CD14-positive monocyte (primary cell): ENCODE results near the gene ARHGAP12. TPM values are rescaled to one million over a fixed set of nuclear protein-coding genes. Genes with fewer than 3 reads are reported as not detected.

Experiments used
- DNase-seq, 3 donors: peaks; one replicate each; pipeline ENCODE4 v3.0.0-alpha.2; 2011 to 2022
- H2AFZ ChIP-seq: 2 replicates; pipeline ENCODE4 v1.6.0; 2012; ENCODE audit warnings: mild to moderate bottlenecking, low read depth, low read length, inconsistent platforms; ENCODE audit not compliant: insufficient read depth, poor library complexity, severe bottlenecking
- H3K27ac ChIP-seq, 2 donors: 1 replicate in 1 of 2; 2 replicates in 1 of 2; pipeline ENCODE4 v1.5.1; 2012 to 2013; ENCODE audit warnings: low read length in 2 of 2, control low read depth in 1 of 2, inconsistent platforms in 1 of 2, low read depth in 1 of 2, mild to moderate bottlenecking in 1 of 2
- H3K27me3 ChIP-seq, 2 donors: one replicate each; pipeline versions ENCODE4 v1.6.0 to v1.6.1; 2011 to 2013; ENCODE audit warnings: low read length in 2 of 2; ENCODE audit not compliant: control insufficient read depth in 2 of 2, insufficient read depth in 2 of 2
- H3K36me3 ChIP-seq, 2 donors: replicated peaks in 1 of 2; 1 replicate in 1 of 2; 2 replicates in 1 of 2; pipeline versions ENCODE4 v1.5.1 to v1.6.1; 2012 to 2013; ENCODE audit warnings: low read length in 2 of 2, control low read depth in 1 of 2, inconsistent platforms in 1 of 2, mild to moderate bottlenecking in 1 of 2; ENCODE audit not compliant: insufficient read depth in 2 of 2, control insufficient read depth in 1 of 2
- H3K4me1 ChIP-seq, 2 donors: 1 replicate in 1 of 2; 2 replicates in 1 of 2; pipeline versions ENCODE4 v1.5.1 to v1.6.1; 2012 to 2013; ENCODE audit warnings: low read length in 2 of 2, control low read depth in 1 of 2, inconsistent platforms in 1 of 2, mild to moderate bottlenecking in 1 of 2, moderate library complexity in 1 of 2; ENCODE audit not compliant: insufficient read depth in 2 of 2, control insufficient read depth in 1 of 2
- H3K4me2 ChIP-seq: replicated peaks from 2 replicates; pipeline ENCODE3; 2012; ENCODE audit warnings: low read length, moderate library complexity, mild to moderate bottlenecking; ENCODE audit not compliant: poor library complexity, severe bottlenecking; ENCODE audit errors: extremely low read depth
- H3K4me3 ChIP-seq, 3 experiments: fragments of 200-600 bp in 1 of 3; sonication (generic) in 1 of 3; replicated peaks in 1 of 3; 1 replicate in 2 of 3; 2 replicates in 1 of 3; pipeline ENCODE4 v1.5.1; 2011 to 2013; ENCODE audit warnings: low read length in 3 of 3, mild to moderate bottlenecking in 3 of 3, control low read depth in 2 of 3, low read depth in 2 of 3, inconsistent platforms in 1 of 3, moderate library complexity in 1 of 3
- H3K79me2 ChIP-seq: 2 replicates; pipeline ENCODE4 v1.6.0; 2012; ENCODE audit warnings: mild to moderate bottlenecking, control low read depth, inconsistent platforms, low read length, moderate library complexity; ENCODE audit not compliant: insufficient read depth
- H3K9ac ChIP-seq: 2 replicates; pipeline ENCODE4 v1.6.0; 2017; ENCODE audit warnings: low read length, mild to moderate bottlenecking; ENCODE audit not compliant: insufficient read depth, poor library complexity, severe bottlenecking
- H3K9me3 ChIP-seq, 2 donors: replicated peaks in 1 of 2; 1 replicate in 1 of 2; 2 replicates in 1 of 2; pipeline versions ENCODE4 v1.5.1 to v1.6.1; 2012 to 2013; ENCODE audit warnings: low read length in 2 of 2, control low read depth in 1 of 2; ENCODE audit not compliant: control insufficient read depth in 1 of 2, insufficient read depth in 1 of 2
- H4K20me1 ChIP-seq: 2 replicates; pipeline ENCODE4 v1.6.0; 2012; ENCODE audit warnings: mild to moderate bottlenecking, low read length, control low read depth, moderate library complexity; ENCODE audit not compliant: insufficient read depth
- H3K27ac Mint-ChIP-seq, 7 donors: one replicate each; pipeline ENCODE4 v1.8.0; 2020; ENCODE audit warnings: mild to moderate bottlenecking in 7 of 7, mixed read lengths in 7 of 7, moderate library complexity in 6 of 7, inconsistent platforms in 2 of 7
- H3K27me3 Mint-ChIP-seq, 3 donors: one replicate each; pipeline ENCODE4 v1.8.0; 2021 to 2022; ENCODE audit warnings: low read depth in 3 of 3, mild to moderate bottlenecking in 3 of 3, mixed read lengths in 3 of 3, moderate library complexity in 3 of 3, inconsistent platforms in 1 of 3
- H3K36me3 Mint-ChIP-seq, 2 donors: one replicate each; pipeline ENCODE4 v1.8.0; 2020; ENCODE audit warnings: mixed read lengths in 2 of 2, inconsistent platforms in 1 of 2, mild to moderate bottlenecking in 1 of 2
- H3K4me1 Mint-ChIP-seq: one replicate; pipeline ENCODE4 v1.8.0; 2020; ENCODE audit warnings: mild to moderate bottlenecking, mixed read lengths
- H3K4me3 Mint-ChIP-seq, 2 donors: one replicate each; pipeline ENCODE4 v1.8.0; 2020; ENCODE audit warnings: mild to moderate bottlenecking in 2 of 2, mixed read lengths in 2 of 2, moderate library complexity in 1 of 2
- H3K9me3 Mint-ChIP-seq, 7 donors: one replicate each; pipeline ENCODE4 v1.8.0; 2020 to 2022; ENCODE audit warnings: mixed read lengths in 7 of 7, mild to moderate bottlenecking in 6 of 7, moderate library complexity in 6 of 7, inconsistent platforms in 2 of 7
- WGBS: methylation state at CpG from one replicate; pipeline ENCODE4 v1.1.5; 2013; ENCODE audit warnings: missing lambda C conversion rate; ENCODE audit not compliant: insufficient coverage; 5-methylcytosine and 5-hydroxymethylcytosine counted together
- intact Hi-C, 2 donors: fragments of 100-400 bp; cut with micrococcal nuclease; formaldehyde crosslinking; loops; one replicate each; pipeline versions ENCODE4 v1.15.0 to v1.15.1; 2023
- polyA plus RNA-seq, 3 donors: library from polyadenylated mRNA; depleted of rRNA in 1 of 3; unstranded in 2 of 3; stranded (reverse) in 1 of 3; fragments of 300-500 nt in 2 of 3; fragments of >200 nt in 1 of 3; fragmentation: Illumina TruSeq in 2 of 3; gene quantifications; 1 replicate in 2 of 3; 2 replicates in 1 of 3; pipeline ENCODE4 v1.2.3, GENCODE V29; 2012 to 2021
- TF ChIP-seq, protein P1 (sequence below): fragments of 200-600 bp; IDR thresholded peaks from one replicate; pipeline ENCODE4 v1.8.0; 2022; ENCODE audit warnings: antibody characterized with exemption, mild to moderate bottlenecking

ARHGAP12 gene
- polyA plus RNA-seq, 3 donors = 3.2 to 15.5 (median 4.7) TPM

DNA sequence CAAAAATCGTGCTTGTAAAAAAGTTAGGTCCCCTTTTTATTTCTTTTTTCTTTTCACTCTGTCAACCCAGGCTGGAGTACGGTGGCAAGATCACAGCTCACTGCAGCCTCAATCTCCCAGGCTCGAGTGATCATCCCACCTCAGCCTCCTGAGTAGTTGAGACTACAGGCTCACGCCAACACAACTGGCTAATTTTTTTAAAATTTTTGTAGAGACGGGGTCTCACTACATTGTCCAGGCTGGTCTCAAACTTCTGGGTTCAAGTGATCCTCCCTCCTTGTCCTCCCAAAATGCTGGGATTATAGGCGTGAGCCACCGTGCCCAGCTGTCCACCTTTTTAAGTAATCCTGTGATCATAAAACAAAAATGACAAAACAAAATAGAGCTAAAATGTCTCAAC lies 19.4 kb upstream of the ARHGAP12 start:
- Histone ChIP-seq H3K79me2 (no peaks in the 10 kb centered on the region), H3K9me3 (no peaks in the 10 kb centered on the region), H3K4me2 (peak overlapping the region; percentile 48), H3K4me3 (peak overlapping the region in 1 of 3 experiments; percentile 38), H2AFZ (no peak overlapping the region), H3K9ac (no peak overlapping the region), H3K27ac (no peak overlapping the region), H4K20me1 (no peaks in the 10 kb centered on the region), H3K27me3 (no peaks in the 10 kb centered on the region), H3K36me3 (no peaks in the 10 kb centered on the region), H3K4me1 (peaks cover 53 to 65% of the 10 kb centered on the region in 2 donors)
- H3K27ac Mint-ChIP-seq = peak overlapping the region in 3 of 7 donors; percentile 21 to 74 (median 65)
- peak overlapping the region in 1 of 2 donors; percentile 35 for H3K4me3 Mint-ChIP-seq
- intact Hi-C loops = no loop called here
- 87% methylated on average over 6 of the region's 7 CpGs for WGBS
- no peaks in the 10 kb centered on the region for H3K9me3 Mint-ChIP-seq
- TF ChIP-seq, protein P1, sequence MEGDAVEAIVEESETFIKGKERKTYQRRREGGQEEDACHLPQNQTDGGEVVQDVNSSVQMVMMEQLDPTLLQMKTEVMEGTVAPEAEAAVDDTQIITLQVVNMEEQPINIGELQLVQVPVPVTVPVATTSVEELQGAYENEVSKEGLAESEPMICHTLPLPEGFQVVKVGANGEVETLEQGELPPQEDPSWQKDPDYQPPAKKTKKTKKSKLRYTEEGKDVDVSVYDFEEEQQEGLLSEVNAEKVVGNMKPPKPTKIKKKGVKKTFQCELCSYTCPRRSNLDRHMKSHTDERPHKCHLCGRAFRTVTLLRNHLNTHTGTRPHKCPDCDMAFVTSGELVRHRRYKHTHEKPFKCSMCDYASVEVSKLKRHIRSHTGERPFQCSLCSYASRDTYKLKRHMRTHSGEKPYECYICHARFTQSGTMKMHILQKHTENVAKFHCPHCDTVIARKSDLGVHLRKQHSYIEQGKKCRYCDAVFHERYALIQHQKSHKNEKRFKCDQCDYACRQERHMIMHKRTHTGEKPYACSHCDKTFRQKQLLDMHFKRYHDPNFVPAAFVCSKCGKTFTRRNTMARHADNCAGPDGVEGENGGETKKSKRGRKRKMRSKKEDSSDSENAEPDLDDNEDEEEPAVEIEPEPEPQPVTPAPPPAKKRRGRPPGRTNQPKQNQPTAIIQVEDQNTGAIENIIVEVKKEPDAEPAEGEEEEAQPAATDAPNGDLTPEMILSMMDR = no peak
- H3K27me3 Mint-ChIP-seq = peaks cover 0 to 2% (median 0%) of the 10 kb centered on the region in 3 donors
- DNase-seq = no peak
- H3K4me1 Mint-ChIP-seq = peaks cover 58% of the 10 kb centered on the region
- no peaks in the 10 kb centered on the region for H3K36me3 Mint-ChIP-seq

DNA sequence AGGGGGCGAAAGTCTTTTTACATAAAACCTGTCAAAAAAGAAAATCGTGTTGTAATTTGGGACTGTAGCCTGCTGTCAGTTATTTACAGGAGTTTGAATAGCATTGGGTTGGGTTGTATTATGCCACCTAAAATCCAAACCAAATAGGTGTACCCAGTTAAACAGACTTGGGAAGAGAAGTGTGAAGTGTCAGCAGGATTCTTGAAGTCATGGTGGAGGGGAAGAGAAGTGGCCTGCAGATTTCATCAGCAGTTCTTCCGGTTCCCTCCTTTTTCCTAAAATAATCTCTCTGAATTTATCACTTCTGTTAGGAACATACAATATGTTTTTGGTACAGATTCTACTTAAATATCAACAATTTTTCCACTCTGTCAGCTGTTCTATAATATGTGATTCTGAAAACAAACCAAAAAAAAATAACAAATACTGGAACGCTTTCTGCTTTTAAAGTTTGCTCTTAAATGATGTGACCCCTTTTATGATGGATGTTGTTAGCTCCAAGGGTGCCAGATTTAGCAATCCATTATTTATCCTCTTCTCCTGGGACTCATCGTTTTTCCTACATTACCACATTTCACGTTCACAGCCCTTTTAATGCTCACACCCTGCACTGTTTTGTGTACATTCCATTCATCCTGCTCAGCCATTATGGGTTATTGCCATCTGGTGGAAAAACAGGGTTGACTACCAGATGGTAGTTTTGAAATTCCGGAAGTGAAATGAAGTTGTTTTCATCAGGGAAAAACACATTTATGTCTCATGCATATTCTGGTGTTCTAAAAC lies 18.7 kb upstream of the ARHGAP12 start:
- H3K4me3 ChIP-seq = peak overlapping the region in 1 of 3 experiments; percentile 38
- peak overlapping the region in 1 of 2 donors; percentile 27 for H3K27ac ChIP-seq
- TF ChIP-seq, protein P1 = peak; percentile 10
- Mint-ChIP-seq H3K27me3 (peaks cover 0 to 2% (median 0%) of the 10 kb centered on the region in 3 donors), H3K27ac (peak overlapping the region in 5 of 7 donors; percentile 27 to 73 (median 41)), H3K36me3 (no peaks in the 10 kb centered on the region), H3K4me1 (peaks cover 53% of the 10 kb centered on the region), H3K4me3 (peak overlapping the region in 1 of 2 donors; percentile 1), H3K9me3 (no peaks in the 10 kb centered on the region)
- no peaks in the 10 kb centered on the region for H3K9me3 ChIP-seq
- no peaks in the 10 kb centered on the region for H3K79me2 ChIP-seq
- no peak overlapping the region for H3K9ac ChIP-seq
- H3K4me1 ChIP-seq = peaks cover 50 to 65% of the 10 kb centered on the region in 2 donors
- no peaks in the 10 kb centered on the region for H4K20me1 ChIP-seq
- H2AFZ ChIP-seq = no peak overlapping the region
- H3K36me3 ChIP-seq = no peaks in the 10 kb centered on the region
- peak in 1 of 3 donors; percentile 29 for DNase-seq
- no peaks in the 10 kb centered on the region for H3K27me3 ChIP-seq
- H3K4me2 ChIP-seq = peak overlapping the region; percentile 48
- no CpG with 5 or more reads among the region's 7 CpGs for WGBS
- intact Hi-C loops = no loop called here
